HL-60 (cell line): ENCODE data around the gene UBE2D1.

Source experiments
- GABPA ChIP-seq: IDR thresholded peaks from 2 replicates; pipeline ENCODE4 v1.6.1; 2012; ENCODE audit warnings: low read depth
- POLR2AphosphoS5 ChIP-seq: IDR thresholded peaks from 2 replicates; pipeline ENCODE4 v1.6.1; 2012; ENCODE audit warnings: low read depth
- TF ChIP-seq, protein P1 (sequence below): IDR thresholded peaks from one replicate; pipeline ENCODE4 v1.5.1; 2011; ENCODE audit warnings: low read length, control low read depth, inconsistent platforms; ENCODE audit not compliant: insufficient read depth

DNA sequence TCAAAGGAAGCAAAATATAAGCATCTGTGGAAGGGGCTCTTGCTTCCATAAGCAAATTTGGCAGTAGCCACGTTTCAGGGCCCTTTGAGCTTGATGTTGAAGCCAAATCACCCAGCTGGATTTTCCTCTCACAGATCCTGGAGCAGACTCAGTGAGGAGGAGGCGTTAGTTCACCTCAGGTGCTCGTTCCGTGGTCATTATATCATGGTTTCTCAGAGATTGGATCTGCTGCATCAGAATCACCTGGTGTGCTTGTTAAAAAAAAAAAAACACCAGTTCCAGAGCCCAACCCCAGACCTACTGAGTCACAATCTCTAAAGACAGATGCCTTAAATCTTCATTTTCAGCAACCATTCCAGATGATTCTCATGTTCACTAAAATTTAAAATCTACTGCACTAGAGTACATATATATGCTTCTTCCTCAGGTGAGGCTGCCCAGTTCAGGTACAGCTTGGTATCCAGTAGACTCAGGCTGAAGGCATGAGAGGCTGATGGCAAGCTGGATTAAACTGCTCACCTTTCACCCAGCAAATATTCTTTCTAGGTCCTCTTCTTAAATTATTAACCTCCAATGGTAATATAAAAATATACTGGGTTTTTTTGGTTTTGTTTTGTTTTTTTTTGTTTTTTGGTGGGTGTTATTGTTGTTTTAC is 75.3 kb downstream of the UBE2D1 start:
- TF ChIP-seq, protein P1, sequence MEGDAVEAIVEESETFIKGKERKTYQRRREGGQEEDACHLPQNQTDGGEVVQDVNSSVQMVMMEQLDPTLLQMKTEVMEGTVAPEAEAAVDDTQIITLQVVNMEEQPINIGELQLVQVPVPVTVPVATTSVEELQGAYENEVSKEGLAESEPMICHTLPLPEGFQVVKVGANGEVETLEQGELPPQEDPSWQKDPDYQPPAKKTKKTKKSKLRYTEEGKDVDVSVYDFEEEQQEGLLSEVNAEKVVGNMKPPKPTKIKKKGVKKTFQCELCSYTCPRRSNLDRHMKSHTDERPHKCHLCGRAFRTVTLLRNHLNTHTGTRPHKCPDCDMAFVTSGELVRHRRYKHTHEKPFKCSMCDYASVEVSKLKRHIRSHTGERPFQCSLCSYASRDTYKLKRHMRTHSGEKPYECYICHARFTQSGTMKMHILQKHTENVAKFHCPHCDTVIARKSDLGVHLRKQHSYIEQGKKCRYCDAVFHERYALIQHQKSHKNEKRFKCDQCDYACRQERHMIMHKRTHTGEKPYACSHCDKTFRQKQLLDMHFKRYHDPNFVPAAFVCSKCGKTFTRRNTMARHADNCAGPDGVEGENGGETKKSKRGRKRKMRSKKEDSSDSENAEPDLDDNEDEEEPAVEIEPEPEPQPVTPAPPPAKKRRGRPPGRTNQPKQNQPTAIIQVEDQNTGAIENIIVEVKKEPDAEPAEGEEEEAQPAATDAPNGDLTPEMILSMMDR, result no peak
- TF ChIP-seq POLR2AphosphoS5 (no peak), GABPA (no peak)
